GM19035 (cell line): ENCODE measurements around the gene SUPT3H.
A peak's percentile ranks its signal among the peaks of the same experiment; 100 is the strongest.
"Not testable (repeated sequence)": the region's sequence is repeated elsewhere in the genome, so short reads cannot be mapped to it uniquely, and the experiment has no call there.

ENCODE experiments used
- ATAC-seq: cut with Tn5 transposase; IDR thresholded peaks from one replicate; pipeline ENCODE4 v1.9.1; 2021; ENCODE audit not compliant: unreplicated experiment

Gene SUPT3H

DNA sequence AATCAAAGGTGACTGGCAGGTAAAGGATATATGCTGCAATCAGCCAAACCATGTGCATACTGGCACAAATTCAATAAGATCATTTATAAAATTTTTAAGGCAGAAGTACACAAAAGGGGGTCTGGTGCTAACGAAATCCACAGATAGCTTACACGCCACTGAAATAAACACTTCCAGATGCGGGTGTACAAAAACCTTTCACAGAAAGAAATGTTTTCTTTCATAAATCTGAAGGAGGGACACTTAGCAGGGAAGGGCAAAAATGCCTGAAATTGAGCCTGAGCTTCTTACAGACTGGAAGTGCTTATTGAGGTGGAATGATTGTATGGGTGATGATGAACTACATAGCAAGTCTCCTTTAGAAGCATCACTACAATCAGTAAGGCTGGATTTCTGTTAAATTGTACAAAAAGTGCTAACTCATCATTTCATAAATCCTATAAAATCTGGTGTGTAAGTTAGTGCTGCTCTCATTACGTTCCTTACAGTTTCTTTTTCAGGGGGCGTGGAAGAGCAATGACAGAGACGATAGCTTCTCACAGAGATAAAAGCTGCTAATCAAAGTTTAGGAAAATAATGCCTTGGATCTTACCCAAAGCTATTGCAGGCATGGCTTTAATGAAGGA lies 458.9 kb downstream of the SUPT3H start:
- ATAC-seq = no peak

- no peak for ATAC-seq
Observed at GRCh38 chr6:44917430-44917829, 460.3 kb downstream of the SUPT3H start.

- no peak for ATAC-seq
Observed at GRCh38 chr6:44915111-44915510, 462.6 kb downstream of the SUPT3H start.

DNA sequence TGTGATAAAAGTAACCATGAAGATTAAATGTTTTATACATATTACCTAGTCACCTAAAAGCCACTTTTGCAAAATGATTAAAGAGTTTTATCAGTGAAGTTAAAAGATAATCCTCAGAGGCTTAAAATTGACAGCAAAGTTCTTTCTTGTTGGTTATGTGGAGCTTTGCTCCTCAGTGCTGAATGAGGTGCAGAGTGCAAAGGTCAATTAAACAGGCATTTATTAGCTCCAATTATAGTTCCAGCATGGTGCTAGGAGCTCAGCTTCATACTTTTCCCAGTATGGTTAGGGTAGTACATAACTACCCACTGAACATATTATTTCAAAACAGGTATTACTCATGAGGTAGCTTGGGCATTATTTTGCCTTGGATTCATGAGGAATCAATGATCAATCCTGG lies 463.6 kb downstream of the SUPT3H start:
- ATAC-seq = no peak

GRCh38 chr6:44906761-44907160 lies 471.0 kb downstream of the SUPT3H start:
- ATAC-seq = no peak

DNA sequence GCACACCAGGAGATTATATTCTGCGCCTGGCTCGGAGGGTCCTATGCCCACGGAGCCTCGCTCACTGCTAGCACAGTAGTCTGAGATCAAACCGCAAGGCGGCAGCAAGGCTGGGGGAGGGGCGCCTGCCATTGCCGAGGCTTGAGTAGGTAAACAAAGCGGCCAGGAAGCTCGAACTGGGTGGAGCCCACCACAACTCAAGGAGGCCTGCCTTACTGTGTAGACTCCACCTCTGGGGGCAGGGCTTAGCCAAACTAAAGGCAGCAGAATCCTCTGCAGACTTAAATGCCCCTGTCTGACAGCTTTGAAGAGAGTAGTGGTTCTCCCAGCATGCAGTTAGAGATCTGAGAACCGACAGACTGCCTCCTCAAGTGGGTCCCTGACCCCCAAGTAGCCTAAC lies 477.4 kb downstream of the SUPT3H start:
- not testable (repeated sequence) for ATAC-seq

DNA sequence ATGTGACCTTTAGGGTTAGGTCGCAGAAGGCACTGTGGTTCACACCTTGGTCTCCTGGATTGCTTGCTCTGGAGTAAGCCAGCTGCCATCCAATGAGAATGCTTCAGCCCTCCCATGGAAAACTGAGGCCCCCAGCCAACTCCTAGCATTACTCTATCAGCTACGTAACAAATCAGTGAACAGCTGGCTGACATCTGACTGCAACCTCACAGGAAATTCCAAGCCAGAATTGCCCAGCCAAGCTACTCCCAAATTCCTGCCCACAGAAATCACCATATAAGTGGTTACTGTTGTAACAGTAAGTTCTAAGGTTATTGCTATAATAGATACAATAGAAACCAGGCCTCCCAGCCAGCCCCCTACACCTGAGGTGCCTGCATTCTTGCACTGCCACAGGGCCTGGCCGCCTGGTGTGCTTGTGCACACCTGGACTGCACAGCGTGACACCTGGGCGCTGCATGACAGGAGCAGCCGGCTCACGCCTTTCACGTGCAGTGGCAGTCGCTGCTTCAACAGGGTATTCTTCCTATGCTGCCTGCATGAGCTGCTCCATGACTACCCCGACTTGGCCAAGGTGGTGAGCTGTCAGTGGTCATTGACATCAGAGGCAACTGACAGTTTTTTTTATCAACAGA lies 479.3 kb downstream of the SUPT3H start:
- no peak for ATAC-seq

DNA sequence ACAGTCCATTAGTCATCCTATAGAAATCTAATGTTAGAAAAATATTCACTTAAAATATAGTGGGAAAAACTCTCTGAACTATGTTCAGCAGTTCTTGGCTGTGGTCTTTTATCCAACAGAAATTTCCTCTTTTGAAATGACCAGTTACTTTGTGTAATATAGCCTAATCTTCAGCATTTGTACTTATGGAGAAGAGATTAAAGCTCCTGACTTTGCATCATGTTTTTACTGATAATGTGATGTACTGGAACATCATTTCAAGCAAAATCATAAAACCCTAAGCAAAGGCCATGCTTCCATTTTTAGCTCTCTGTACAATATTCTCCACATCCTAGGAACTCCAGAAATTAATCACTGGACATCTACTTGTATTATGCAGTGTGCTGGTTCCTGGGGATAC lies 480.4 kb downstream of the SUPT3H start:
- no peak for ATAC-seq

- ATAC-seq = no peak
Observed at GRCh38 chr6:44896701-44897100, 481.0 kb downstream of the SUPT3H start.

DNA sequence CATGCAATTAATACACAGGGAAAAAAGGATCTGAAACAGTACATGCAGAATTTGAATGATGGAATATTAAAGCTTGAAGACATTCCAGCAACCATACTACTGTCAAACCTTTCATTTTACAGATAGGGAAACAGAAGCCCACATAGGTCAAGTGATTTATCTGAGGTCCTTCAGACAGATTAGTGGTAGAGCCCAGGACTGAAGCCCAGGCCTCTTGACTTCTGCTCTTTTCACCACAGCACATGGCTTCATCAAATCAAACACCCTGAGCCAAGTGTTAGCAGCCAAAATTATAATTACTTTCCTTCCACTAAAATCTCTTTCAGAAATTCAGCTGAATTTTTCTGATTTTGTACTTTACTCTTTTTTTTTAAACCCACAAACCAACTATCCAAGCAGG lies 485.2 kb downstream of the SUPT3H start:
- no peak for ATAC-seq

GRCh38 chr6:44879071-44879470 lies 498.7 kb downstream of the SUPT3H start:
- not testable (repeated sequence) for ATAC-seq

GRCh38 chr6:44876638-44877037 lies 501.1 kb downstream of the SUPT3H start:
- not testable (repeated sequence) for ATAC-seq

DNA sequence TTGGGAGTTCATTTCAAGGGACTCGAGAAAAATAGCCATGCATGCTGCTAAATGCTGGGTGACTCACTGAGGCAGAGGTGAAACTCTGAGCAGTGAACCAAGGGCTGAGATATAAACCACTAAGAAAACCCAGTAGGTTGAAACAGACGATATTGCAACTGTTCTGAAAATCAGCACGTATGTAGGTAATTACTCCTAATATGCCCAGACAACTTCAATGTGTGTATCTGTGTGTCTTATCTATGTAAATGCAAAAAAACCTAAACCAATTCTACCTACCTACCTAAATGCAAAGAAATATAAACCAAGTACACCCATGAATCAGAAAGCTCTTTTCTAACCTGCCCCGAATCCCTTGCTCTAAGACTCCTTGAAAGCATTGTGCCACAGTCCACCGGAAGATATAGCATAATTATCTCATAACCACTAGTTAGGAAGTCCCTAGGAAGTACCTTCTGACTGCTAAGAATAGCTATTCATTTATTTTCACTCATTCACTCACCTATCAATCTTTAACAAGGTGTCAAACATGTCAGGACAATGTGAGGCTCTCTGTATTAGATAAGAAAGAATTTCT lies 508.3 kb downstream of the SUPT3H start:
- ATAC-seq = peak; percentile 71

DNA sequence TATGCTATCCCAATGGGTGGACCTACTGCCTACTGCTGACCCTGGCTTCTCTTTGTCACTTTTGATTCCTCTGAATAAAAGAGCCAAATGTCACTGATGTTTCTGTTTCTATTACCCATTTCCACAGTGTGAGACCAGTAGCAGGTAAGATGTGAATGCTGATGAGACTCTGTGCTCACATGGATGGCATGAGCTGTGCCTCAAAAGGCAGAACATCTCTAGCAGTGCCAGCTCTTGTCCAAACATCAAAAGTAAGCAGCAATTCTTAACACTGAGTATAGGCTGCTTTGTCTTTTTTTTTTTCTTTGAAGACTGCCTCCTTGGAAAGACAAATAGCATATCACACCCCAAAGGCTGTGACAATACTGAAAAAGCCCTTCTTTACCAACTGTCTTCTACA lies 508.8 kb downstream of the SUPT3H start:
- peak; percentile 16 for ATAC-seq

GRCh38 chr6:44868335-44868668 lies 509.4 kb downstream of the SUPT3H start:
- peak; percentile 52 for ATAC-seq

DNA sequence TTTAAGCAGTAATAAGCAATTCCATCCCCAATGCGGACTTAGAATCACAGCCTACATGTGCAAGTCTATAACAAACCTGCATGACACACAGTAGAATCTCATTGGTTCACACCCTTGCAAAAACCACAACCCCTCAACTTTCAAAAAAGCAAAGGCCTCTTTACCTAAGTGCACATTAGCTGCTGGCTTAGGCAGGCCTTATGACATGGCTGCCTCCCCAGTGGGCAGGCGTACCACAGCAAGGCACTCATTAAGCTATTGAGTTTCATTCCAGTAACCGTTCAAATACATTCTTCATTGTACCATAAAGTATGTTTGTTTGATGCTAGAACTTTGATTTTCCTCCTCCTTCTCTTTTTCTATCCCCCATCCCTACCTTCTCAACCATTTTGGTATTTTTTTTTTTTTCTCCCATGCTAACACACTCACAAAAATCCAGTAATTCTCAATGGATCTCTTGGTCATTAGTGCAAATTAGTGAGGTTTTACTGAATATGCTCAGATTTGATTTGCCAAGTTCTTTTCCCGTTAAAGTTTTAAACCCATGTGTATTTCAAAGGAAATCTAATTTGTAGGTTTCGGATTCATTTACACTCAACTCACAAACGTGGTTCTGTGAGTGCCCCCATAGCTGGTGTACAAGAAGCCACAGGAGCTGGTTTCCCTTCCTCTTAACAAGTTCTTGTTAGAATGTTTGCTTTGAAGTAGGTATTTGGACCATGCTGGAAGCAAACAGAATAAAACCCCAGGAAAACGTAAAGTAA lies 510.0 kb downstream of the SUPT3H start:
- ATAC-seq = peak; percentile 65

- ATAC-seq = not testable (repeated sequence)
Observed at GRCh38 chr6:44865184-44865583, 512.5 kb downstream of the SUPT3H start.

DNA sequence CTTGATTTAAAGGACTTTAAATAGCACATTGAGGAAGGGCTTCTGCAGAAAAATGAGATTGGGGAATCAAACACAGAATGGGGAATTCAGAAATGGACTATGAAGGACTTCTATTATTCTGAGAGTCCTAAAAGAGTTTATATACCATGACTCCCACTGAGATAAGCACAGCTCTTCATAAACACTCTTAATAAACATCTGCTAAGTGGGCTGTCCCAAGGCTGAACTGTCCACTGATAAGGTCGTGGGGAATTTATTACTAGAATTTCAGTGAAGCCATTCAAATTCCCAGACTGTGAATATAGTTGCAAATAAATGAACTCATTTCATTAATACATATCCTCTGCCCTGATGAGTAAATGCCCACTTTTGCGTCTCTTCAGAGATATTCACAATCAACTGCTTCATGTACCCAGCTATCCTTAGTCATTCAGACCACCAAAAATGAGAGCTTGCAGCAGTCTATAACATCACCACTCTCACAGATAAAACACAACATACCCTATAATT lies 517.8 kb downstream of the SUPT3H start:
- no peak for ATAC-seq

GRCh38 chr6:44858998-44859397 lies 518.7 kb downstream of the SUPT3H start:
- ATAC-seq = no peak

DNA sequence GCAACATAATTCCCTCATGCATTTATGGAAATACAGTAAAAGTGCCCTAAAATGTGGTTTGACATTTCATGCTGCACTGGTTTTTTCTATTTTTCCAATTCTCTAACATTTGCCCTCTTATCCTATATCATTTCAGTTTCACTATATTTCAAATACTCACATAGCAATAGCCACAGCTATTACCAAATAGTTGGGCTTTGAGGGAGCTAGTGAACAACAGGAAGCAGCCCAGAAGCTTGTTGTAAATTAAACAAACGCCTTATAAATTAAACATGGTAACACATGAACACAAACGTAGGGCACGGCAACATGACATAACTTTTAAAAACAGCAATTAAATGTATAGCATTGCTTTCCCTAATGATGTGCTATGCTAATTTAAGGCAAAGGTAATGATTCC lies 521.3 kb downstream of the SUPT3H start:
- no peak for ATAC-seq

GRCh38 chr6:44855562-44856411 lies 521.9 kb downstream of the SUPT3H start:
- no peak for ATAC-seq
